HPDE6-E6E7 (cell line): ENCODE measurements around the gene GTPBP2.
"Not testable (repeated sequence)": the region's sequence is repeated elsewhere in the genome, so short reads cannot be mapped to it uniquely, and the experiment has no call there.

ENCODE experiments used
- DNase-seq: peaks from one replicate; pipeline ENCODE4 v3.0.0; 2011; ENCODE audit warnings: missing footprints; ENCODE audit errors: extremely low spot score

GTPBP2 gene

DNA sequence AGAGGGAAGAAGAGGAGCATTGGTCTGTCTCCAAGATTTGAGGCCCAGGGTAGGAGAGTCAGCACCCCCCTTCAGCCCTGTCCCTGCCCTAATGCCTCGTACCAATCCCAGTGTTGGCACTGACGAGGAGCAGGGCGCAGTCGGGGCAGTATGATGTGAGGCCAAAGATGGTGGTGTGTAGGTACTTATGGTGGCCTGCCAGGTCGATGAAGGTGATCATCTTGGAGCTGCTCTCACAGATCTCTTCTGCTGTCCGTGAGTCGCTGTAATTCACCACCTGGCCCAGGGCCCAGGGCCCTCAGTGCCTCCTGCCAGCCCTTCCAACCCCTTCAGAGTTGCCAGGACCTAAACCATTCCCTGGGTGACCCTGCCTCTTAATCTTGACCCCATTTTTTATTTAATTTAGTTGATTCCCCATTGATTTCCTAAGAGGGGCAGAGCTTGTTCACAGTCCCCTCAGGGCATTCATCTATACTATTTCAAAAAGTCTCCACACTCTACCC lies 4.2 kb downstream of the GTPBP2 start:
- no peak for DNase-seq

DNA sequence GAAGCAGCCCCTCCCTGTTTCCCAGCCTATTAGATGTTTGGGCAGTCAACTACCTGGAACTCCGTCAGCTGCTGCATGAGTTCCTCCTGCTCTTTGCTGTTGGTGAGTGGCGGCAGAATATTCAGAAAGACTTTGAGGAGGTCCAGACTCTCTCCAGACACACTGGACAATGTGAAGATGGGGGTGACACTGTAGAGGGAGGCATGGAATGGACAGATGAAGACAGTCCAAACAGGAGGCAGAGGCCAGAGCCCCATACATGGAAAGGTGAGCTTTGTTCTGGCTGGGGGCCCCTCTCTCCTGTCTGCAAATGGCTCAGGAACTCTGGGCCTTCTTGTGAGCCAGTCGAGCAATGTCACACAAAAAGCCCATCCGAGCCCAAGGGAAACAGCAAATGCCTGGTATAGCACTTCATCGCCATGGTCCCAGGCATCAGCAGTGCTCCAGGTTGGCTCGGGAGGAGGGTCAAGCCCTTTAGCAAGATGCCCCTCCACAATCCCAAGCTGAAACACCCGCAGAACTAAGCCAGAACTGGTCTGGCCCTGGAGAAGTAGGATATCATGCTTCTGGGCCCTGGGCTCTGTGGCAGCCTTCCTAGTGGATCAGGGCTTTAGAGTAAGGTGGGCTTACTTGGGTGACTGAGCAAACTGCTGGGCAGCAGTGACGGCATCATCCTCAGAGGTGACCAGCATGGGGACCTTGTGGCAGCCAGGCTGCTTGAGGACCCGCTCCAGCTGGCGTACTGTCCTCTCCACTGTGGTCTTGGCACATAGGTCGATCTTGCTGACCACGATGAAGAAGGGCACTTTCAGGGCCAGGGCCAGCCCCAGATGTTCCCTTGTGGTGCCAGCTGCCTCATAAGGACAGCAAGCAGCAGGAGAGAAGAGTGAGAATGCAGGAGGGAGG lies 4.9 kb downstream of the GTPBP2 start:
- DNase-seq: no peak

DNA sequence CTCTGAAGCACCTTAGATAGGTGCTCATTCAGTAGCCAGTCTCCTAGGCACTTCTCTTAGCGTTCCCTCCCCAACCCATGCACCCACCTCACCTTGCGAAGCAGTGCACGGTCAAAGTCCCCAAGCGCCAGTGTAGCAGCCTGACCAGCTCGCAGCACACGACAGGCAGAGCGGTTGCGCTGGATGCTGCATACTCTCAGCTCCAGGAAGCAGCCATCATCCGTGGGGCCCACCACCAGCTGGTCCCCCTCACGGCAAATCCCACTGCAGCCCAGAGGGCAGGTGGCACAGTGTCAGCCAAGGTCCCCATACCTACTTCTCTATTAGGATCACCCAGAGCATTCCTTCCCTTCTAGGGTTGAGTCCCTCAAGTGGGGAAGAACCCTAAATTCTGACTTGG lies 6.5 kb downstream of the GTPBP2 start:
- no peak for DNase-seq

DNA sequence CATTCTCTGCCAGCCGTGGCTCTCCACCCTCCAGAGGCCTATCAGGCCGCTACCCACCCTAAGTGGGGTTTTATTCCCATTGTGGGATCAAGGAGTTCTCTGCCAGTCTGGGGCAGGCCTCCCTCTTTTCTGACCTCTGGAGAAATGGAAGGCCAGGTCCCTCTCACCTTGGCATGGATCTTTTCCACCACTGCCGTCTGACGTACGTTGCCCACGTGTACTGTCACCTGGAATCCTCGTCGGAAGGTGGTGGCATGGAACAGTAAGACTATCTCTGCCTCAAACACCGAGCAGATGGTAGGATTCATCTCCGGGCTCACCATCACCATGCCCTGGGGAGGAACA lies 7.3 kb downstream of the GTPBP2 start:
- no peak for DNase-seq

DNA sequence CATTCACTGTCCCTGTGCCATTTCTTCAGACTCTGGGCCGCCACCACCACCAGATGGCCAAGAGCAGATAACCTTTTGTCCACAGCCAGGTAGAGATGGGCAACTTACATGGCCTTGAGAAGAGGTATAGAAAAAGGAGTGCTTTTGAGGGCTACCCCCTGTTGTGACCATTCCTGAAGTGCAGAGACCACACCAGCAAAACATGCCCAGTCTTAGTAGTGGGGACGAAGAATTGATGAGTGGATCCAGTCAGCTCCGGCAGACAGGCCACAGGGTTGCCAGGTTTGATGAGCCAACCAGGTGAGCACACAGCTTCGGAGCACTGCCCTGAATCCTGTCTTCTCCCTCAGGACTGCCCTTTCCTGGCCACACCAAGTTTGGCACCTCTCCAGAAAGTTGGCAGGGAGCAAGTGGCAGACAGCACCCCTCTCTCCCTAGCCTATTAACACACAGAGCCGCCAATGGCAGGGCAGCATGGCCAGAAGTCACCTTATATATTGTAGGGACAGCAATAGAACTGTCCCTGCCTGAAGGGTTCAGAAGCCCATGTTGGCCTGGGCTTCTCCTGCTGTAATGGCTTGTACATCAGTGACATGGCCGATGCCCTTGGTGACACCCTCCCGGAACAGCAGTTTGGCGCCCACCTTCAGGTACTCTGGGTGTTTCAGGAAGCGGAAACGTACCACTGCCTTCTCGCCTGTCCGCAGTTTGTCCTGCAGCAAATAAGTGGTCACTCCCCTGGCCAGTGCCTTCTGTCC lies 7.8 kb downstream of the GTPBP2 start:
- no peak for DNase-seq

DNA sequence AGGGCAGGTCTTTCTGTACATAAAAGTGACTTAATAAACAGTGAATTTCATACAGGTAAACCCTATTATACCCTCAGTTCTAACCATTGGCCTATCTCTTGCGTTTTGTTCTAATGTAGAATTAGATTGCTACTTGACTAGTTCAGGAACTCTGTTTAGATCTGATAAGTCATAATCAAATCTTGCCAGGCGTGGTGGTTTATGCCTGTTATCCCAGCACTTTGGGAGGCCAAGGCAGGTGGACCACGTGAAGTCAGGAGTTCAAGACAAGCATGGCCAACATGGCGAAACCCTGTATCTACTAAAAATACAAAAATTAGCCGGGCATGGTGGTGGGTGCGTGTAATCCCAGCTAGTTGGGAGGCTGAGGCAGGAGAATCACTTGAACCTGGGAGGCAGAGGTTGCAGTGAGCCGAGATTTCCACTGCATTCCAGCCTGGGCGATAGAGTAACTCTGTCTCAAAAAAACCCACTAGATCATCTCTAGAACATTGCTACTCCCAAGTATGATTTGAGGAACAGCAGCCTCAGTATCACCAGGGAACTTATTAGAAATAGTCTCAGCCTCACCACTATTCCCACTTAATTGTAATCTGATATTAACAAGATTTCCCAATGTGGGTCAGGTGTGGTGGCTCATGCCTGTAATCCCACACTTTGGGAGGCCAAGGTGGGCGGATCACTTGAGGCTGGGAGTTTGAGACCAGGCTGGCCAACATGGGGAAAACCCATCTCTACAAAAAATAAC lies 12.2 kb downstream of the GTPBP2 start:
- no peak for DNase-seq

DNA sequence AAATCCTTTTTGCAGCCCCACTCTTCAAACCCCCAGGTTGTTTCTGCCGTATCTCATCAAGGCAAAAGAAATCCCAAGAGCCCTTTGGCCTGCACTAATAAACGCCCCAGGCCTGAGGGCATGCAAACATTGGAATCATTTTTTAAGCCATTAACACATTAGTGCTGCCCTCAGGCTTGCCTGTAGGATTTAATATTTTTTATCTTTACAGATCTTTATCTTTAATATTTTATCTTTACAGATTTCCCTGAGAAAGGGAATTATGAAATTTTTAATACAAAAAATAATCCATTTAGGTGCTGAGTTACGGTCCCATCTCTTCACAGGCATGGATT lies 14.7 kb downstream of the GTPBP2 start:
- no peak for DNase-seq

DNA sequence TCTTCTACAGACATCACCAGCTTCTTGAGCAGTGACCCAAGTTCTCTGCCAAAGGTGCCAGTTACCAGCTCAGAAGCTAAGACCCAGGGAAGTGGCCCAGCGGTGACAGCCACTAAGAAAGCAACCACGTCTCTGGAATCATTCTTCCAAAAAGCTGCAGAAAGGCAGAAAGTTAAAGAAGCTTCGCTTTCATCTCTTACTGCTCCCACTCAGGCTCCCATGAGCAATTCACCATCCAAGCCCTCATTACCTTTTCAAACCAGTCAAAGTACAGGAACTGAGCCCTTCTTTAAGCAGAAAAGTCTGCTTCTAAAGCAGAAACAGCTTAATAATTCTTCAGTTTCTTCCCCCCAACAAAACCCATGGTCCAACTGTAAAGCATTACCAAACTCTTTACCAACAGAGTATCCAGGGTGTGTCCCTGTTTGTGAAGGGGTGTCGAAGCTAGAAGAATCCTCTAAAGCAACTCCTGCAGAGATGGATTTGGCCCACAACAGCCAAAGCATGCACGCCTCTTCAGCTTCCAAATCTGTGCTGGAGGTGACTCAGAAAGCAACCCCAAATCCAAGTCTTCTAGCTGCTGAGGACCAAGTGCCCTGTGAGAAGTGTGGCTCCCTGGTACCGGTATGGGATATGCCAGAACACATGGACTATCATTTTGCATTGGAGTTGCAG lies 15.2 kb downstream of the GTPBP2 start:
- no peak for DNase-seq

DNA sequence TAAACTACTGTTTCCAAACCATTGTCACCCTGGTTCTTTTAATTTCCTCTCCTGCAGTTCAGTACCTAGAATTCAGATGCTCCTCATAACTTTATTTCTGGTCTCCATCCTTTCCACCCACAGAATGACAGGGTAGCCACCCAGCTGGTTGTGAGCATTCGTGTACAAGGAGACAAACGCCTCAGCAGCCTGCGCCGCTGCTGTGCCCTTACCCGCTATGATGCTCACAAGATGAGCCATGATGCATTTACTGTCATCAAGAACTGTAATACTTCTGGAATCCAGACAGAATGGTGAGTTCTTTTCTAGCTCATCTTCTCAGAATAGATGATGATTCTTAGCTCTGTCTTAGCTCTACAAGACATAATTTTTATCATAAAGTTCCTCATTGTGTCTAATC lies 18.6 kb downstream of the GTPBP2 start:
- DNase-seq: no peak

DNA sequence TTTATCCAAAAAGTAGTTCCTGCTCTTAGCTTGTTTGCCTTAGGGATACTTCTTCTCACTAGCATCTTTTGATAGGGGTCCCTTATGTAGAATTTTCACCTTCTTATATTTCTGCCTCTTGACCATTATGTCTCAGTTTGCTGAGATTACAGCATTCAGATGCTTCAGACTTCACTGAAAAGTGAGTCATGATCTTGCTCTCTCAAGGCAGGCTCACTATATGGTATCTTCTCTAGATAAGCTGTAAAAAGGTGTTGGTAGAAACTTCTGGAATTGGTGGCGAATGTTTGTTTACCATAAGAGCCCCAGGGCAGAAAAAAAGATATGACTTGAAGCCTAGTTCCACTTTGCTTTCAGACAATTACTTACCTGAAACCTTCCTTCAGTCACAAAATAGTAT lies 19.7 kb downstream of the GTPBP2 start:
- DNase-seq: no peak

DNA sequence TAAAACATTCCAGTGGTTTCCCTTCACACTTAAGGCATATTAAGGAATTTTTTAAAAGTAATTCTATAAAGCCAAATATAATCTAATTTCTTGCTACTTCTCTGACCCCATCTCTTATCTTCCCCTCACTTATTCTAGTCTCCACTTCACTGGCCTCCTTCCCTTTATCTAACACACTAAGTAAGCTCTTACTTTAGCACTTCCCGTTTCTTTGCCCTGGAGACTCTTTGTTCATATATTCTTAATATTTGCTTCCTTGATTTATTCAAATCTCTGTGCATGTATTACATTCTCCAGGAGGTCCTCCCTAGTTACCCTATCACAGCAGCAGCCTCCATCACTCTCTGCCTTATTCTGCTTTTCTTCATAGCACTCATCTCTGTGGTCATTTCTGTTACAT lies 20.3 kb downstream of the GTPBP2 start:
- no peak for DNase-seq

DNA sequence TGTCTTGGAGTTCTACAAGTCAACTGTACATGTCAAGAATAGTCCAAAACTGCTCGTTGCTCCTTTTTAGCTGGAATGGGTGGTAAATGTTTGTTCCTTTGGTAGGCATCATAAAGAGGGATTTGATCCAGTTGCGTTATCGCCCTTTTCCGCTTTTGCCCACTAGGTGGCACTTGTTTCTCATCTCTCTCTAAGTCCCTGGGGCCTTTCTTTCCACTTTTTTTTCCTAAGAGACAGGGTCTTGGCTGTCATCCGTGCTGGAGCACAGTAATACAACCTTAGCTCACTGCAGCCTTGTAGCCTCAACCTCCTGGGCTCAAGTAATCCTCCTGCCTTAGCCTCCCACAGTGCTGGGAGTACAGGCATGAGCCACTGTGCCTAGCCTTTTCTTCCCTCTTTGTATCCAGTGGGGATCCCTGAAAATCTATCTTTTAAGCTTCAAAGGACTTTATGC lies 20.7 kb downstream of the GTPBP2 start:
- DNase-seq: peak; percentile 39

DNA sequence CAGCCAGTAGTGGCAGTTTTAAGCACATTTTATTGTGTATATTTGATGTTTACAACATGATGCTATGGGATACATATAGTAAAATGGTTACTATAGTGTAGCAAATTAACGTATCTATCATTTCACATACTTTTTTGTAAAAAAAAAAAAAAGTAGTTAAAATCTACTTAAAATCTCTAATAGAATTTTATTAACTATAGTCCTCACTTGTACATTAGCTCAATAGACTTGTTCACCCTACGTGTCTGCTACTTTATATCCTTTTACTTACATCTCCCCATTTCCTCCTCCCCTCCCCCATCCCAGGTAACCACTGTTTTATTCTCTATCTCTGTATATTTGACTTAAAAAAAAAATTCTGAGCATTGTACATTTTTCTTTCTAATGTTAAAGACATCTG lies 23.0 kb downstream of the GTPBP2 start:
- no peak for DNase-seq

DNA sequence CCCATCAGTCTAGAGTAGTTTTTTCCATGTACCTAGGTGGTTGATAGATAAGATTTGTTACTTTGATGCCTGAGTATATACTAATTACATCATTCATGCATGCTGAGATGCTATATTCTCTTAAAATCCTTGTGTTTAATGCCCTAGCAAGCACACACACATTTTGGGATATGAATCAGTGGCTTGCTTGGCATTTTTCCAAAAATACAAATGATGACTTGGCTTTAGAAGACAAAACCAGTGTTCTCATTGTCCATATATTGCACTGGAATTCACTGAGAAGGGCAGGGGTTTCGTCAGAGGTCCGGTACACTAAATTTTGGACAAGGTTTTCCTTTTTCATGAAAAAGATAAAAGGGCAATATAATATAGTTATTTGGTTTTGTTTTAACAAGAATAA lies 24.9 kb downstream of the GTPBP2 start:
- no peak for DNase-seq

DNA sequence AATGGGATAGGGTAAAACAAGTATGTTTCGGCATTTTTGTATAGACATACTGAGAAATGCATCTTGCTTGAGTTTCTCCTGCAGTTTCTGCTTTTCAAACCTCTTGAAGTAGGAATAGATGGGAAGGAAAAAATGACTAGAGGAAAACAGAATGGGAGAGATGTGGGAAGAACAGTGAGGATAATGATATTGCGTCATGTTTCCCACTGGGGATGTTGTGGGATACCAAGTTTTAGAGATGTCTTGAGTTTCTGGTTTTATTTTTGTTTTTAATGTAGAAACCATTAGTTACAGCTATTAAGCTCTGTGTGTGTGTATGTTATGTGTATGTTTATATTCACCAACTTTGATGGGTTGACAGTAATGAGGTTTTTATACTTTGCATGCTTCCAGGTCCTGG lies 28.5 kb downstream of the GTPBP2 start:
- DNase-seq: no peak

DNA sequence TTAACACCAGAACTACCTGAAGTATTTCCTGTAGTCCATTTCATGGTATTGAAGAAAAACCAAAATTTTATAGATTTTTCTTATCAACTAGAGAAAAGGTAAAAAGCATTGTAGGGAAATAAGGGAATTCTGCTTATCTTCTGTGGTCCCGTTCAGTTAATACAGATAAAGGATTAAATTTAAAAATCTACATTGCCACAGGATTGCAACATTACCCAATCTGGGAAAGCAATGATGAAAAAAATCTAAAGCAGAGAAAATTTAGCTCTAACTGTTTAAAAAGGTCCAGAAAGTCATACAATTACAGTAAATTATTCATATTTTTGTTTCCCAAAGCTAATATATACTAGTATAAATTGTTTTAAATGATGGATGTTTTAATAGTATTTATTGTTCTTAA lies 35.1 kb downstream of the GTPBP2 start:
- DNase-seq: no peak

DNA sequence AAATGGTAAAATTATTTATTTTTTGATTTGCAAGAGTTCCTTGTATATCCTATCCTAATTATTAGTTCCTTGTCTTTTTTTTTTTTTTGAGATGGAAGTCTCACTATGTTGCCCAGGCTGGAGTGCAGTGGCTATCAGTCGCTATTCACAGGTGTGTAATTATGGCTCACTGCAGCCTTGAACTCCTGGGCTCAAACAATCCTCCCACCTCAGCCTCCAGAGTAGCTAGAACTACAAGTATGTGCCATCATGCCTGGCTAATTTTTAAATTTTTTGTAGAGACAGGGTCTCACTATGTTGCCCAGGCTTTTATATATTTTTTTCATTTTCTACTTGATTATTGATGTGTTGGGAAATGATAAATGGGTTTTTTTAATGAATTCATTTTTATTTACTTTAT lies 39.5 kb downstream of the GTPBP2 start:
- not testable (repeated sequence) for DNase-seq

DNA sequence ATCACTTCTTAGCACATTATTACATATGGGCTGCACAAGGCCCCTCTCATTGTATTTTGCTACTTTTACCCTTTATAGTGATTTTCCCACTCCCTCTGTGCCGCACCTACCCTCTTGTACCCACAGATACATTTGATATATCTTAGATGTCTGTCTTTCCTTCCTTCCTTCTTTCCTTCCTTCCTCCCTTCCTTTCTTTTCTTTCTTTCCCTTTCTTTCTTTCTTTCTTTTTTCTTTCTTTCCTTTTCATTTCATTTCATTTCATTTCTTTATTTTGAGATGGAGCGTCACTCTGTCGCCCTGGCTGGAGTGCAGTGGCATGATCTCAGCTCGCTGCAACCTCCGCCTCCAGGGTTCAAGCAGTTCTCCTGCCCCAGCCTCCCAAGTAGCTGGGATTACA lies 40.9 kb downstream of the GTPBP2 start:
- DNase-seq: no peak

DNA sequence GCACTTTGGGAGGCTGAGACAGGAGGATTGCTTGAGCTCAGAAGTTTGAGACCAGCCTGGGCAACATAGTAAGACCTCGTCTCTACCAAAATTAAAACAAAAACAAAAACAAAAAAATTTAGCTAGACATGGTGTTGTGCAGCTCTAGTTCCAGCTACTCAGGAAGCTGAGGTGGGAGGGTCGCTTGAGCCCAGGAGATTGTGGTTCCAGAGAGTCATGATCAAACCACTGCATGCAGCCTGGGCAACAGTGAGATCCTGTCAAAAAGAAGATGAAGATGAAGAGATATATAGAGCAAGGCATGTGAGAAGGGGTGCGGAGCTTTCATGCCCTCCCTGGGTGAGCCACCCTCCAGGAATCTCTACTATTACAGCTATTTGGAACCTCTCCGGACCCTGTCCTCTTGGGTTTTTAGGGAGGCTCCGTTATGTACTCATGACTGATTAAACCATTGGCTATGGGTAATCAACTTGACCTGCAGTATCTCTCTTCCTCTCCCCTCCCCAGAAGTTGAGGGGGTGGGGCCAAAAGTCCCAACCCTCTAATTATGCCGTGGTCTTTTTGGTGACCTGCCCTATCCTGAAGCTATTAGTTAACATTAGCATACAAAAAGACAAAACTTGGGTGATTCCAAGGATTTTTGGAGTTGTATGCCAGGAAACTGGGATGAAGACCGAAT lies 44.0 kb downstream of the GTPBP2 start:
- no peak for DNase-seq

DNA sequence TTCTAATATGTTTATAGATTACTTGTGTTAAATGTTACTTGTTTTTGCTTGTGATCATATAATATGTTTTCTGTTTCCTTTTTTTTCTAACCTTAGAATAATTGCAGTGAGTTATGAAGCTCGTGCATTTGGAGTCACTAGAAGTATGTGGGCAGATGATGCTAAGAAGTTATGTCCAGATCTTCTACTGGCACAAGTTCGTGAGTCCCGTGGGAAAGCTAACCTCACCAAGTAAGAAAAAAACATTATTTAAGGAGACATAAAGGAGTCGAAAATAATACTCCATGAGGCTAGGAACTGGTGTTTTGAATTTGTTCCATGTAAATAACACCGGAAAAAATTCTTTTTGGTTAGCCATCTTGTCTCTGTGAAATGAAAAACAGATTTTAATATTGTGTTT lies 46.2 kb downstream of the GTPBP2 start:
- DNase-seq: no peak

DNA sequence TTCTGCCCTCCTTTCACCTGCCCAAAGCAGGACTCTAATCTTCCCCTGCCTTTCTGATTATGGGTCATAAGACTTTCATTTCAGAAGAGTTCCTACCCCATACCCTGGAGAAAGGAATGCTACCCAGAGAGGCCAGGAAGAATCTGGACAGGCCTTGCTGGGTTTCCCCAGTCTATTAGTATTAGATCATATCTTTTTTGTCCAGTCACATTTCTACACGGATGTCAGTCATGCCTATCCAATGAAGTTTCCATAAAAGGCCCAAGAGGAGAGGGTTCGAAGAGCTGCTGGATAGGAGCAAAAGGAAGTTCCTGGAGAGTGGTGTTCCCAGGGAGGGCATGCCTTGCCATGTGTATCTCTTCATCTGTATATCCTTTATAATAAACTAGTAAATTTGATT lies 49.9 kb downstream of the GTPBP2 start:
- no peak for DNase-seq
